Stimulated activated CD8-positive, alpha-beta memory T cell treated with anti-CD3 and anti-CD28 coated beads, Interleukin-12 subunit alpha, Interleukin-12 subunit beta, amount 100 ng/mL, for 4 hours (primary cell): ENCODE results near the gene MPPE1.
"Not testable (repeated sequence)": the region's sequence is repeated elsewhere in the genome, so short reads cannot be mapped to it uniquely, and the experiment has no call there.

Source experiments
- DNase-seq: peaks from one replicate; pipeline ENCODE4 v3.0.0-alpha.2; 2020; ENCODE audit warnings: low read depth

Gene MPPE1

DNA sequence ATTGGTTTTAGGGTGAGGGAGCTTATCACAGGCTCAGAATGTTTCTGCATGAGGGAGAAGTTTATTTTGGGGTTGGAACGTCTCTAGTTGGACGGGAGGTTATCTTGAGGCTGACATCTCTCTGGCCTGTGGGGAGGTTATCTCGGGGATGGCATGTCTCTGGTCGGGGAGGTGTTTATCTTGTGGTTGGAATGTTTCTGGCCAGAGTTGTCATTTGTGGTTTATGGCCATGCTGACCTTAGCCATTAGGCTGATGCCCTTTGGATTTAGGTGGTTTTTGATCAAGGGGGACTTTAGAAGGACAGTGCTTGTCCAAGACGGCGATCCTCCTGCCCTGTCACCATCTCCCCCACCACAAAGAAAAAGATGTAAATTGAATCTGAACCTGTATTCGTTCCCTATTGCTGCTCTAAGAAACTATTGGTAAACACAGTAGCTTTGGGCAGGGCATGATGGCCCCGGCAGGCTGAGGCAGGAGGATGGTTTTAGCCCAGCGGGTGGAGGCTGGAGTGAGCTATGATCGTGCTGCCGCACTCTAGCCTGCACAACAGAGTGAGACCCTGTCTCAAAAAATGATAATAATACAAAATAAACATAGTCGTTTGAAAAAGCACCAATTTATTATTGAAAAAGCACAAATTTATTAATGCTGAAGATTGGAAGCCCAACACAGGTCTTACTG, 17.8 kb upstream of the MPPE1 start:
- no peak for DNase-seq

DNA sequence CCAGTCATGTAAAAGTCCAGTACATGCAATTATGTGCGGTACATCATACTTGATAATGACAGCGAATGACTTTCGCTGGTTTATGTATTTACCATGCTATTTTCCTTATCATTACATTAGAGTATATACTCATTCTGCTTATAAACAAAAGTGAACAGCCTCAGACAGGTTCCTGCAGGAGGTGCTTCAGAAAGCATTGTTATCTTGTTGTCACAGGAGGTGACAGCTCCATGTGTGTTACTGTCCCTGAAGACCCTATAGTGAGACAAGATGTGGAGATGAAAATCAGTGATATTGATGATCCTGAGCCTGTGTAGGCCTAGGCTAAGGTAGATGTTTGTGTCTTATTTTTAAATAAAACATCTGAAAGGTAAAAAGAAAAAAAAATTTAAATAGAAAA, 15.3 kb upstream of the MPPE1 start:
- DNase-seq: no peak

DNA sequence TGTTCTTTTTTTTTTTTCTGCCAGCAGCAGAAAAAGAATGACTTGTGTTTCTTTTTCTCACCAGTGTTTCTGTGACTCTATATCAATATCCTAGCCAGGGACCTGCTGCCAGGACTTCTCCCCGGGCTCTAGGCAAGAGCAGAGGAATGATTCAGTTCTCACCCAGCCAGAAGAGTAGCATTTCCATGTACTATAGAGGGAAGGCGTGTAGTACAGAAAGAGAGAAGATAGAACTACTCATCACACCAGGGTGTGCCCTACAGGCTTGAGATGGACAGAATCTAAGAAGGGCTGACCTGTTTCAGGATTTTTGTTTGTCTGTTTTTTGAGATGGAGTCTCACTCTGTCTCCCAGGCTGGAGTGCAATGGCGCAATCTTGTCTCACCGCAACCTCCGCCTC, 11.4 kb upstream of the MPPE1 start:
- DNase-seq: not testable (repeated sequence)

DNA sequence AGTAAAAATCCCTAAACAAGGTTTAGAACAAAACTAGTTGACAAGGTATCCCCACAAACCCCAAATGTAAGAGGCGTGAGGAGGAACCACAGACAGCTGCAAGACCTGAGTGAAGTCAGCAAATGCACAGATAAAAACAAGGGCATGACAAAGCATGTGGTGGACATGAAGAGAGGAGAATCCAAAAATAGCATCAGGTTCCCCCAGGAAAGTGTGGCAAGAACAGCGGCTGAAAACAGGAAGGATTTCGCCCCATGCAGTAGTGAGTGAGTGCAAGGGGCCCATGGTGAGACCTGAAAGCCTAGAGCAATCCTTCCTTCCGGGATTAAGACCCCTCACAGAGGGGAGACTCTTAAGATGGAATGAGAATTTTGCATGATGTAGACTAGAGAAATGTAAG, 8.8 kb upstream of the MPPE1 start:
- DNase-seq: not testable (repeated sequence)

DNA sequence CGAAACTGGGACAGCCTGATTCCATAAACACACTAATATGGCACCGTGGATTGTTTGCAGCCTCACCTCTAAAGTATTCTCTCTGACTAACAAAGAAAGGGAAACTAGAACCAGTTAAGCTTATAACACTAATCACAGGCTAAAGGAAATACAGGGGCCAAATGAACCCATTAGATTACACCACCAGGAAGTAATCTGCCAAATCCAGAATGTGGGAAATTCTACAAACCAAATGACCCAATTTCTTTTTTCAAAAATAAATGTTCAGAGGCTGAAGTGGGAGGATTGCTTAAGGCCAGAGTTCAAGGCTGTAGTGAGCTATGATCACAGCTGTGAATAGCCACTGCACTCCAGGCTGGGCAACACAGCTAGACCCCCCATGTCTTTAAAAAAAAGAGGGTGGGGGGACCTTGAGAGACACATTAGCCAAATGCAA, 1.5 kb upstream of the MPPE1 start:
- DNase-seq: no peak

DNA sequence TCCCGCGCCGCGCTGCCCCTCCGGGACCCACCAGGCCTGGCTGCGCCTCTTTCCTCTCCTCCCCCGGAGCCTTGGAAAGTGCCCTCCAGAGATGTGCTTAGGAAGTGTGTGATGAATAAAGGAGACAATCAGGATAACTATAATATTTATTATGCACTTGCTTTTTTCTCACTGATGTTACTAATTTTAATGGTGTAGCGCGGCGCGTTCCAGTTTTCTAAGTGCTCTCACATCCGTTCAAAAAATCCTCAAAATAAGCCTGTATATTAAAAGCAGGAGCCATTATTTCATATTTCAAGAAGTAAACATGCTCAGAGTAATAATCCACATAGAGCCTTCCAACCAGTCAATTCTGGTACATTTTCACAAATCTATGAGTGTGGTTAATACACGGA, 941 bp upstream of the MPPE1 start:
- DNase-seq: no peak

DNA sequence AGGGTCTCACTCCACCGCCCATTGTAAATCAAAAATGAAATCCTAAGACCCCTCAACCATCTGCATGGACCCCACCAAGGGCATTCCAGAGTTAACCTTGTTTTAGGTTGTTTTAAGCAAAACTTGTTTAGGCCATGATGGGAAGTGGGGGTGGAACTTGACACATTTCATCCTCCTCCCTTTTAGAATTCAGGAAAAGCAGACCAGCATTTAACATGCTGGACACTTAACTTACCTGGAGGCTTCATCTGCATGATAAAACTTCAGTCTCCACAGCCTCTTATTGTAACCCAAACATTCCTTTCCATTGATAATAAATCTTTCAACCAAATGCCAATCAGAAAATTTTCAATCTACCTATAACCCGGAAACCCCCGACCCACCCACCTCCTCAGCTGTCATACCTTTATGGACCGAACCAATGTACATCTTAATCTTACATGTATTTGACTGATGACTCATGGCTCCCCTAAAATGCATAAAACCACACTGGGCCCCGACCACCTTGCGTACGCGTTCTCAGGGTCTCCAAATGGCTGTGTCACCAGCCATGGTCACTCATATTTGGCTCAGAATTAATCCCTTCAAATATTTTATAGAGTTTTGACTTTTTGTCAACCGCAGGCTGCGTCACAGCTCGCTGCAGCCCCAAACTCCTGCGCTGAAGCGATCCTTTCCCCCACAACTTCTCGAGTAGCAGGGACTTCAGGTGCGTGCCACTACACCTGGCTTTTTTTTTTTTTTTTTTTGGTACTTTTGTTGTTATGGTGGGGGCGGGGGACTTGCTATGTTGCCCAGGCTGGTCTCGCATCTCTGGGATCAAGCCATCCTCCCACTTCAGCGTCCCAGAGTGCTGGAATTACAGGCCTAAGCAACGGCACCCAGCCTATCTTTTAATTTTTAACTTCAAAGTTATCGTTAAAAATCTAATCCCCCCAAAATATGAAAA, 917 bp downstream of the MPPE1 start:
- no peak for DNase-seq

DNA sequence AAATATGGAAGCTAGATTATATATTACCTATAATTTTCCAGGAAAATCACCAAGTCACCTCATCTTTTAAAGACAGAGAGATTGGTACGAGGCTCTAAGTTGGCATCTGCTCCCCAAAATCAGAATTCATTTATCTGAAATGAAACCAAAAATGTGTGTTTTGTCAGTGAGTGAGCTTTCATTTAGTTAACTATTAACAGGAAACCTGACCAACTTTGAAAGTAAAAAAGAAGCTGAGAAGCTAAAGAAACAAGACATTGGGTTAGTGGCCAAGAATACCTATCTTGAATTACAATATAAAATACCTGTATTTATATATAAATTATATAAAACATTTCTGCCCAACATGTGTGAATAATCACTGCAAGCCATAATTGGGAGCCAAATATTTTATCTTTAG, 1.9 kb downstream of the MPPE1 start:
- no peak for DNase-seq

DNA sequence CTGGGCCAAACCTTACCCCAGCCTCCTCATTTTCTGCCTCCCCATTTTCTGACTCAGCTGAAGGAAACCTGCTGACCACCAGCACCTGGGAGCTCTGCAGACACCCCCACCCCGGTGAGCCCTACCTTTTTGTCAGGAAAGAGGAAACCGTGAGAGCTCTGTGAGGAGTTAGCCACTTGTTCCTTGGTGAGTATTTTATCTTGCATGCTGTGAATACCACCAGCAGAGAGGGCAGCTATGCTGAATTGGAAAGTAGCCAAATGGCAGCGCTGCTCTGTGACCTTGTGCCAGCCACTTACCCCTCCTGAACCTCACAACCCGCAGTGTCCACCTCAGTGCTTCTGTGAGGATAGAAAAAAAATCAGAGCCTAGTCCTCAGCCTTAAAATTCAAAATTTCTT, 2.5 kb downstream of the MPPE1 start:
- no peak for DNase-seq

DNA sequence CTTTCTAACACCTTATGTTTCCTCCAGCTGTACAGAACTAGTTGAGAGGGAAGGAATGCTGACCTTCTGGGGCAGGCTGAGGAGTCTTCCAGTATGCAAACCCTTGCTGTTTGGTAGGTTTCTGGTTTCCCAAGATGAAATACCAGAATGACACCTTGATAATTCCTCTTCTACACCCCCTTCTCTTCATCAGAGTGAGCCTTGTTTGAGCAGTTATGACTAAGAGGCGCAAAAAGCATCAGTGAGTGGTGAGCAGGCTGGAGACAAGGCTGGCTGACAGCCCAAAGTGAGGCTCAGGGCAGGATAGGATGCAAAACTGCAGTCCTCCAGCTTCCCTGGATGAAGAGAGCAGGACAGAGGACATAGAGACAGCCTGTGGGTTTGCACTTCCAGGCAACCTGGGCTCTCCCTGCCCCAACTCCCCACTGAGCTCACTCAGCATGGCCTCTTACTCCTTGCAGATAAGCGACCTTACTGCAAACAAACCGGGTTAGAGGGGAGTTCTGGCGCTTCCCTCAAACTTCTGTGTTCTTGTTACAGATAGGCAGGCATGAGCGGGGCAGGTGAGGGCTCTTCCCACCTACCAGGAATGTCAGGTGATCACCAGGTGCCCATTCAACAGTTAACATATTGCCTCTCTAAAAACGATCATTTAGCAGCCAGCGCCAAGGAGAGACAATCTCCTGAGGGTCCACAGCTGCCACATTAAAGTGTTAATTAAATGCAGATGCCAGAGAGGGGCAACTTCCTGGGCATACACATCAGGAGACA, 5.4 kb downstream of the MPPE1 start:
- DNase-seq: no peak

DNA sequence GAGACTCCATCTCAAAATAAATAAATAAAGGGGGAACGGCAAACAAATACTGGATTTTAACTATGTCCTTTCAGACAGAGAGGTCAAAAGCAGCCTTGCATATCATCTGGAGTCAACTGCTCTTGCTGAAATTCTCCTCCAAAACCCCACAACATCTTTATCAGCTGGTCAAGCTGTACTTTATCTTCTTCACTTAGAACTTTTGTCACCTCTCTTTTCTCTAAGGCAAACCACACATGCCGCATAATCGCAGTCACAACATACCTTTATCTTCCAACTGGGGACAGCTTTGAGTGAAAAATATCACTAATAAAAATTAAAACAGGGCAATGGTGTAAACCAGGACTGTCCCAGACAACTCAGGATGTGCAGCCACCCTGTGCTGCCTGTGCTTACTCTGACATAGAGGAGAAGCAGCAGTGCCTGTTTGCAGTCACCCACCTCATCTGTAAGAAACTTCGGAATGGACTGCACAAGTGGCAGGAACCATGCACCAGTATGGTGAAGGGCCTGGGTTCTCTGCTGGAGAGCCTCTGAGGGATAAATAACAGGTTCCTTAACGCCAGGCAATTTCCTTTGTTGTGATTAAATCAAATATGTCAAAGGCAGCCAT, 6.2 kb downstream of the MPPE1 start:
- DNase-seq: no peak

DNA sequence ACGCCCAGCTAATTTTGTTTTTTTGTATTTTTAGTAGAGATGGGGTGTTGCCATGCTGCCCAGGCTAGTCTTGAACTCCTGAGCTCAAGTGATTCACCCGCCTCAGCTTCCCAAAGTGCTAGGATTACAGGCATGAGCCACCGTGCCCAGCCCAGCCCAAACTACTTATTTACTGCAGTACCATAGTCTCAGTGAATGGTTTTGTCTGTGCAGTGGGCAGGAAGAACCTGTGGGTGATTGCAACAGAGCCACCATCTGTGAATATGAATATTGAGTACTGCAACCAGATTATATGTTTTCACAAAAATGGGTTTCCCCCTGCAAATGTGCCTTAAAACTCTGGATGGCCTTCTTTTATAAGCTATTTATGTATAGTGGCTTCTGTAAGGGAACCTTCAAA, 9.1 kb downstream of the MPPE1 start:
- DNase-seq: no peak

DNA sequence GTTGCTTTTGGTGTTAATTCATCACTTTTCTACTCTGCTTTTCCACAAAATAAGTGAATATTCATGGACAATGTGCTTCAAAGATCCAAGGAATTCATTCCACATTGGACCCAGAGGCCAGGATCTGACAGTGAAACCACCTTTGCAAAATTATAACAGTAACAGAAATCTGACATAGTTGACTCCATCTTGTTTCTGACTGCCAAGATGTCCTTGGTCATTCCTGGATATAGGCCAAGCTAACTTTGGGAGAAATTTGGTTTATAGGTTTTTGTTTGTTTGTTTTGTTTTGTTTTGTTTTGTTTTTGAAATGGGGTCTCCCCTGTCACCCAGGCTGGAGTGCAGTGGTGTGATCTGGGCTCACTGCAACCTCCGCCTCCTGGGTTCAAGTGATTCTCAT, 10.3 kb downstream of the MPPE1 start:
- DNase-seq: no peak

DNA sequence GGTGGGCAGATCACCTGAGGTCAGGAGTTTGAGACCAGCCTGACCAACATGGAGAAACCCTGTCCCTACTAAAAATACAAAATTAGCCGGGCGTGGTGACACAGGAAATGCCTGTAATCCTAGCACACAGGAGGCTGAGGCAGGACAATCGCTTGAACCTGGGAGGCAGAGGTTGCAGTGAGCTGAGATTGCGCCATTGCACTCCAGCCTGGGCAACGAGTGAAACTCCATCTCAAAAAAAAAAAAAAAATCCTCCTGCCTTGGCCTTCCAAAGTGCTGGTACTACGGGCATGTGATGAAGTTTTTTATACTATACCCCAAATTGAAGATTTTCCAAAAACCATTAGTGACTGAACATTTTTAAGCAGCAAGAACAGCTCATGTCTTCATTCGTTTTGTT, 15.7 kb downstream of the MPPE1 start:
- not testable (repeated sequence) for DNase-seq

DNA sequence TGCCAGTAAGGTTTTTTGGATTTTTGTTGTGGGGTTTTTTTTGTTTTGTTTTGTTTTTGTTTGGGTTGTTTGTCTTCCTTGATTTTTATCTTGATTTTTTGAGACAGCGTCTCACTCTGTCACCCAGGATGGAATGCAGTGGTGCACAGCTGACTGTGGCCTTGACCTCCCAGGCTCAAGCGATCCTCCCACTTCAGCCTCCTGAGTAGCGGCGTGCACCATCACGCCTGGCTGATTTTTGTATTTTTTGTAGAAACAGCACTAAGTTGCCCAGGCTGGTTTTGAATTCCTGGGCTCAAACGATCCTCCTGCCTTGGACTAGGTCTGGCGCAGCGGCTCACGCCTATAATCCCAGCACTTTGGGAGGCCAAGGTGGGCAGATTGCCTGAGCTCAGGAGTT, 16.4 kb downstream of the MPPE1 start:
- no peak for DNase-seq

DNA sequence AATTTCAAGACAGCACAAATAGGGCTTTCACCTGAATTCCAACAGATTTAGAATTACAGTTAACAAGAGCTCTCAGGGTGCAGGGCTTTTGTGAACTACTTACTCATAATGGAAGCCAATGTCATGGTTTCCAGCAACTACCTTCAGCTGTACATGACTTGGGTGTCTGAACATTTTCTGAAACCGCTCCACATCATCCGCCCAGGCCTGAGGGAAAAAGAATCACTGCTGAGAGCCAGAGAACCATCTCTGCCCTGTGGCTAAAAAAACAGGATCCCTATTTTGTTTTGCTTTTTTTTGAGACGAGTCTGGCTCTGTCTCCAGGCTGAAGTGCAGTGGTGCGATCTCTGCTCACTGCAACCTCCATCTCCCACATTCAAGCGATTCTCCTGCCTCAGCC, 18.8 kb downstream of the MPPE1 start:
- no peak for DNase-seq

DNA sequence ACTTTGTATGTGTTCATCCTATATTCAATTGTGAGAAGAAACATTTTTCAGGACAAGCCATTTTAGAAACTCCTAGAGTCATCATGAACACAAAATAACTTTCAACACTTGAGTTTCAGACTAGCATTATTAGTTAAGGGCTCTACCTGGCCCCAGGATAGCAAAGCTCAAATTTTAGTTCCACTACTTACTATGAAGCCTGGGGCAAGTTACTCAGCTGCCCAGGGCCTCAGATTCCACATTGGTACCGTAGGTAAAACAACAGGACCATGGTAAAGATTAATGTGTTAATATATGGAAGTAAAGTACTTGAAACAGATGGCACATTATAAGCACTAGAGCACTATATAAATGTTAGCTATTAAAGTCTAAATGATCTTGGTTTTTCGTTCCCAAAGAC, 19.4 kb downstream of the MPPE1 start:
- DNase-seq: no peak

DNA sequence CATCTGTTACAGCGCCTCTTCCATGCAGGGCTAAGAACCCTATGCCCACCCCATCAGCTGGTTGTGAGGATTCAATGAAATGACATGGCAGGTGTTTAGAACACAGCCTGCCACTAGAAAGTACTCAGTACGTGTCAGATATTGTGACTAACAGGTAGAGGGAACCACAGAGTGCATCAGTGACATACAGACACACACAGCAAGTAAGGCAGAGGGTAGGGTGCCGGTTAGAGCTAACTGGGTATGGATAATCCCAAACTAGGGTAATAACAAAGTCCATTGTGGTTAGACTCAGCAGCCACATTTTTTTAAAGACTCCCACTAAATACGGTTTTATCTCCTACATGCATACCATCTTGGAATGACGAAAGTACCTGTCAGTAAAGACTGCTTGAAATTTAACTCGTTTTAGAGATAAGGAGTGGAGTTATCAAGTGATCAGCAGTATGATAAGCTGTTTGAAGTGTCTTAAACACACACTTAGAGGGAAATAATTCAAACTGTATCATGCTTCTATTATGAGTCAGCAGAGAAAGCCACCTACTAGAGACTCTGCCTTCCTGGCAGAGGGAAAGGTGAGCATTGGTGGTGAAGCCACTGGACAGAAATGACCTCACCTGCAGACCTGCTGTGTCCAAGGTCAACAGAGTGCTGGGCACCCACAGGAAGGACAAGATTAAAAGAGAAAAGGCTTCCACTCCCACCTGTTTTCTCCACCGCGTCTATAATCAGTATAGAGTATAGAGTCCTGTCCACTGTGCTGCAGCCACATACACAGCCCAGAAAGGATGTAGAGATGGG, 20.6 kb downstream of the MPPE1 start:
- DNase-seq: no peak

DNA sequence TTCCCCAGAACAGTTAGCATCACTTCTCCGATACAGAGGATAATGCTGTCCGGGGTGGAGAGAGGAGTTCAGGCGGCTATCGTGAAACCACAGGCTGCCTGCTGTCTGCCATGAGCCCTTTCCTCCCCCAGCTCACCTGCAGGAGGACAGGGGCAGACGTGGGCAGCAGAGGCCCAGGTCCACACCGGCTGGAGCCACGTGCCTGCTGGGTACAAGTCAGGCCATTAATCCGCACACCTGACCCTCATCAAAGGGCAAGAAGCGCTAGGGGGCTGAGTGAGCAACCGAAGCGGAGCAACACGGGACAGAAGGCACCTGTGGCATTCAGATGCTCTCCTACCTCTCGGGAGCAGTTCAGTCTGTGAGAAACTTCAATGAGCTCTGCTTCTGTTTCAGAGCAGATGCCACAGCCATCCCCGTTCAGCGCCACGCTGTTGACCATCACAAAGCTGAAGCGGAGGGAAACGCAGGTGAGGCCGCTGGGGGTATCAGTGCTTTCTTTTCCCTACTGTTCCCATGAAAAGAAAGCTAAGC, 21.5 kb downstream of the MPPE1 start:
- DNase-seq: no peak

DNA sequence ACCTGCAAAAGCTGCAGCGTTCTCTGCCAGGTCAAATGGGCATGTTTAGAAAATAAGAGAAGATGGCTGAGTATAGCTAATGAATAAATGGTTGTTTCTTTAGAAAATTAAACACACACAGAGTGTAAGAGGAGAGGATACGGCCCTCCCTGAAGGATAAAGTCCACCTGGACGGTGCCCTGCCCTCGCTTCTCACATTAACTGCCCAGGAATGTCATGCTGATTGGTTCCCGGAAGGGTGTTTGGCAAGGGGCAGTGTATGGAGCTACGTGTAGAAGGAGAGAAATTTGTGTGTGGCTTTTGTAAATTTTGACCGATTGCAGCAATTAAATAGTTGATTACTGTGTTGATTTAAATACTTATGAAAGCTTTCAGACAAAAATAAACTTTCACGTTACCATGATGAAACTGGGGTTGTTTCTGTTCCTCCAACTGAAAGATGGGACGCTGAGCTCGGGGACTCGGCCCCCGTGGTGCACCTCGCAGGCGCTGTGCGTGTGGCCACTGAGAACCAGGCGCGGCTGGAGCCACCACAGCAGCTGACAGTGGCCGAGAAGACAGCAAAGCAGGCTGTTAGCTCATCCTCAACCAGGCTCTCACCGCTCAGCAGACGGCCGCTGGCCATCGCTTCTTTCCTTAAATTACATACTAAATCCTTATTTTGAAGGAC, 22.7 kb downstream of the MPPE1 start:
- DNase-seq: no peak
